GM23338 (cell line): ENCODE measurements around the gene OPTC. TPM values are rescaled to one million over a fixed set of nuclear protein-coding genes. Genes with fewer than 3 reads are reported as not detected.

Experiments
- ATAC-seq: fragments of 200-7000 bp; cut with Tn5 transposase; 3 replicates; pipeline ENCODE4 v1.9.1; 2020
- DNase-seq: peaks from one replicate; pipeline ENCODE4 v3.0.0-alpha.2; 2015; ENCODE audit warnings: low spot score
- H2AFZ ChIP-seq: fragments of 200-600 bp; sonication (generic); 2 replicates; pipeline ENCODE4 v1.8.0; 2016; ENCODE audit warnings: antibody characterized with exemption, mild to moderate bottlenecking, moderate library complexity
- H3F3A ChIP-seq: fragments of 200-600 bp; sonication (generic); replicated peaks from 2 replicates; pipeline ENCODE4 v1.8.0; 2017; ENCODE audit warnings: antibody characterized with exemption, mixed run types, low read depth
- H3K27ac ChIP-seq: fragments of 200-600 bp; sonication (generic); 2 replicates; pipeline ENCODE4 v1.6.1; 2016; ENCODE audit warnings: low read depth
- H3K27me3 ChIP-seq: fragments of 200-600 bp; sonication (generic); 2 replicates; pipeline ENCODE4 v1.8.0; 2016; ENCODE audit warnings: mild to moderate bottlenecking, mixed run types, moderate library complexity; ENCODE audit not compliant: insufficient read depth
- H3K36me3 ChIP-seq: fragments of 200-600 bp; sonication (generic); 2 replicates; pipeline ENCODE4 v1.8.0; 2016; ENCODE audit warnings: mild to moderate bottlenecking; ENCODE audit not compliant: insufficient read depth
- H3K4me1 ChIP-seq: fragments of 200-600 bp; sonication (generic); 2 replicates; pipeline ENCODE4 v1.8.0; 2016; ENCODE audit warnings: mild to moderate bottlenecking, moderate library complexity; ENCODE audit not compliant: insufficient read depth
- H3K4me2 ChIP-seq: fragments of 200-600 bp; sonication (generic); 2 replicates; pipeline ENCODE4 v1.7.1; 2017; ENCODE audit warnings: mixed run types
- H3K4me3 ChIP-seq: fragments of 200-600 bp; sonication (generic); 2 replicates; pipeline ENCODE4 v1.6.1; 2016; ENCODE audit warnings: mixed run types
- H3K79me2 ChIP-seq: fragments of 200-600 bp; sonication (generic); replicated peaks from 2 replicates; pipeline ENCODE4 v1.8.0; 2017; ENCODE audit warnings: mild to moderate bottlenecking; ENCODE audit not compliant: insufficient read depth
- H3K9me2 ChIP-seq: fragments of 200-600 bp; sonication (generic); 2 replicates; pipeline ENCODE4 v1.8.0; 2017; ENCODE audit not compliant: insufficient read depth
- H4K20me1 ChIP-seq: fragments of 200-600 bp; sonication (generic); replicated peaks from 2 replicates; pipeline ENCODE4 v1.8.0; 2017; ENCODE audit warnings: mild to moderate bottlenecking; ENCODE audit not compliant: insufficient read depth
- H3K27ac Mint-ChIP-seq: 2 replicates; pipeline ENCODE4 v1.8.0; 2020; ENCODE audit warnings: inconsistent platforms, mild to moderate bottlenecking, moderate library complexity, mixed read lengths
- H3K27me3 Mint-ChIP-seq: 3 replicates; pipeline ENCODE4 v1.8.0; 2022; ENCODE audit warnings: low read depth, mild to moderate bottlenecking, moderate library complexity, mixed read lengths, inconsistent platforms; ENCODE audit not compliant: insufficient read depth, poor library complexity
- H3K36me3 Mint-ChIP-seq: 3 replicates; pipeline ENCODE4 v1.8.0; 2021; ENCODE audit warnings: low read depth, mild to moderate bottlenecking, inconsistent platforms, moderate library complexity, mixed read lengths
- H3K4me1 Mint-ChIP-seq: 3 replicates; pipeline ENCODE4 v1.8.0; 2020; ENCODE audit warnings: mild to moderate bottlenecking, inconsistent platforms, mixed read lengths
- H3K4me3 Mint-ChIP-seq: 3 replicates; pipeline ENCODE4 v1.8.0; 2021; ENCODE audit warnings: moderate library complexity, mild to moderate bottlenecking, inconsistent platforms, mixed read lengths
- H3K9me3 Mint-ChIP-seq: 3 replicates; pipeline ENCODE4 v1.8.0; 2020; ENCODE audit warnings: moderate library complexity, mild to moderate bottlenecking, inconsistent platforms, mixed read lengths
- CREB1 ChIP-seq: fragments of 250-450 bp; sonication (Bioruptor Pico); IDR thresholded peaks from 2 replicates; pipeline ENCODE4 v1.5.0; 2020; ENCODE audit warnings: low read depth, mild to moderate bottlenecking, moderate library complexity
- ETS1 ChIP-seq: IDR thresholded peaks from 2 replicates; pipeline ENCODE4 v1.6.1; 2016; ENCODE audit warnings: antibody characterized with exemption
- EZH2 ChIP-seq: fragments of 200-600 bp; sonication (generic); IDR thresholded peaks from one replicate; pipeline ENCODE4 v1.8.0; 2017; ENCODE audit warnings: antibody characterized with exemption, mild to moderate bottlenecking, low read depth; ENCODE audit not compliant: unreplicated experiment
- EZH2phosphoT487 ChIP-seq: fragments of 200-600 bp; sonication (generic); IDR thresholded peaks from one replicate; pipeline ENCODE4 v1.8.1; 2018; ENCODE audit warnings: antibody characterized with exemption; ENCODE audit not compliant: unreplicated experiment
- JUNB ChIP-seq: IDR thresholded peaks from one replicate; pipeline ENCODE4 v1.6.1; 2016; ENCODE audit warnings: antibody characterized with exemption; ENCODE audit not compliant: unreplicated experiment
- NANOG ChIP-seq: IDR thresholded peaks from 2 replicates; pipeline ENCODE4 v1.6.1; 2016; ENCODE audit warnings: antibody characterized with exemption, borderline replicate concordance
- POLR2AphosphoS5 ChIP-seq: IDR thresholded peaks from 2 replicates; pipeline ENCODE4 v1.6.1; 2016; ENCODE audit warnings: antibody characterized with exemption, low read depth
- ZNF114 ChIP-seq: fragments of 250-450 bp; sonication (Bioruptor Pico); IDR thresholded peaks from 2 replicates; pipeline ENCODE4 v1.5.0; 2020; ENCODE audit warnings: mild to moderate bottlenecking, moderate library complexity
- ZNF331 ChIP-seq: fragments of 250-450 bp; sonication (Bioruptor Pico); IDR thresholded peaks from 2 replicates; pipeline ENCODE4 v1.5.0; 2020; ENCODE audit warnings: low read depth, mild to moderate bottlenecking, moderate library complexity
- ZNF462 ChIP-seq: fragments of 250-450 bp; sonication (Bioruptor Pico); IDR thresholded peaks from 2 replicates; pipeline ENCODE4 v1.5.0; 2020; ENCODE audit warnings: mild to moderate bottlenecking, moderate library complexity
- polyA plus RNA-seq: library from polyadenylated mRNA; unstranded; fragments of >200 nt; fragmentation: Nextera tagmentation; extraction: Ambion mirVana; gene quantifications from 2 replicates; pipeline ENCODE4 v1.2.1, GENCODE V29; 2016
- total RNA-seq: library from RNA; depleted of rRNA; stranded (reverse); fragments of >200 nt; shearing (Covaris generic); gene quantifications from 2 replicates; pipeline ENCODE4 v1.2.3, GENCODE V29; 2014
- TF ChIP-seq, protein P1 (sequence below): IDR thresholded peaks from one replicate; pipeline ENCODE4 v1.6.1; 2018; ENCODE audit warnings: antibody characterized with exemption; ENCODE audit not compliant: unreplicated experiment
- TF ChIP-seq, protein P2 (sequence below), 2 experiments: fragments of 200-600 bp in 1 of 2; sonication (generic) in 1 of 2; conservative IDR thresholded peaks; 2 replicates each; pipeline versions ENCODE4 v1.5.1 to v1.6.1; 2016 to 2017; ENCODE audit warnings: antibody characterized with exemption in 2 of 2, low read depth in 2 of 2, mild to moderate bottlenecking in 2 of 2, moderate library complexity in 1 of 2

Gene OPTC
- total and polyA plus RNA-seq, 2 experiments from 2014 or later: 0.50 to 1.0 TPM

DNA sequence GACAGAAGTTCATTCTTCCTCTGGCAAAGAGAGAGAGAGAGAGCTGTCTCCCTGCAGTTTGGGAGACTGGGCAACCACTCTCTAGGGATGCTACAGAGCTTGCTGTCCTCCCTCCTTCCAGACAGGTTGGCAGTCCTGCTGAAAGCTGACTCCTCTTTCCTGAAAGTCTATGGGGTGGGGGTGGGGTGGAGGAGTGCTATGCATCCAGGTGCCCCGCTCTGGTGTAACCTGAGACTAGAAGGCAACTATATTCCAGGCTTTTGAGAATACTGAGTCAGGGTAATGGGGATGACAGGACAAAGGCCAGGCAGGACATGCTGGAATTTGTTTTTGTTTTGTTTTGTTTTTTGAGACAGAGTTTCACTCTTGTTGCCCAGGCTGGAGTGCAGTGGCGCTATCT lies 55.4 kb downstream of the OPTC start (continued):
- TF ChIP-seq ZNF331 (CRISPR knock-in tag): no peak
- no peak for TF ChIP-seq JUNB
- no peak for TF ChIP-seq EZH2

DNA sequence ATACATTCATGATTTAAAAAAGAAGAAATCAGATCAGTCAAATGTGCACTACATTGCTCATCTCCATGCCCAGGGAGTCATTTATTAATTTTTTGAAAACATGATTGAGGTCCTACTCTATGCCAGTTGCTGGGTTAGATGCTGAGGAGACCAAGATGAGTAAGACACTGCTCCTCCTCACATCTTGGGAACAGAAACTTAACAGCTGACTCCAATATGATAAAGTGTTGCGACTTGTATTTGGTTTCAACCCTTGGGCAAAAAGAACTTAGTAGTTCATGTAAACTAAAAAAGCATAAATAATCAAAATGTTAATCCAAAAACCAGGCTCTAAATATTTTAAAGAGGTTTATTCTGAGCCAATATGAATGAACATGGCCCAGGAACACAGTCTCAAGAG lies 56.9 kb downstream of the OPTC start:
- Histone ChIP-seq H4K20me1 (no peaks in the 10 kb centered on the region), H3K4me2 (no peak overlapping the region), H3K4me3 (no peak overlapping the region), H3K36me3 (no peaks in the 10 kb centered on the region), H2AFZ (no peak overlapping the region), H3K27me3 (no peaks in the 10 kb centered on the region), H3K4me1 (peaks cover 46% of the 10 kb centered on the region), H3F3A (no peaks in the 10 kb centered on the region), H3K9me2 (no peaks in the 10 kb centered on the region), H3K79me2 (no peaks in the 10 kb centered on the region), H3K27ac (no peak overlapping the region)
- Mint-ChIP-seq H3K27me3 (peaks cover 1% of the 10 kb centered on the region), H3K9me3 (no peaks in the 10 kb centered on the region), H3K4me3 (no peak overlapping the region), H3K4me1 (peaks cover 41% of the 10 kb centered on the region), H3K36me3 (no peaks in the 10 kb centered on the region), H3K27ac (no peak overlapping the region)
- TF ChIP-seq NANOG (no peak), ZNF462 (no peak), CREB1 (CRISPR knock-in tag) (no peak), ZNF114 (no peak), ETS1 (no peak), EZH2phosphoT487 (no peak), EZH2 (no peak), JUNB (no peak), POLR2AphosphoS5 (no peak), ZNF331 (CRISPR knock-in tag) (no peak)
- TF ChIP-seq, protein P1, sequence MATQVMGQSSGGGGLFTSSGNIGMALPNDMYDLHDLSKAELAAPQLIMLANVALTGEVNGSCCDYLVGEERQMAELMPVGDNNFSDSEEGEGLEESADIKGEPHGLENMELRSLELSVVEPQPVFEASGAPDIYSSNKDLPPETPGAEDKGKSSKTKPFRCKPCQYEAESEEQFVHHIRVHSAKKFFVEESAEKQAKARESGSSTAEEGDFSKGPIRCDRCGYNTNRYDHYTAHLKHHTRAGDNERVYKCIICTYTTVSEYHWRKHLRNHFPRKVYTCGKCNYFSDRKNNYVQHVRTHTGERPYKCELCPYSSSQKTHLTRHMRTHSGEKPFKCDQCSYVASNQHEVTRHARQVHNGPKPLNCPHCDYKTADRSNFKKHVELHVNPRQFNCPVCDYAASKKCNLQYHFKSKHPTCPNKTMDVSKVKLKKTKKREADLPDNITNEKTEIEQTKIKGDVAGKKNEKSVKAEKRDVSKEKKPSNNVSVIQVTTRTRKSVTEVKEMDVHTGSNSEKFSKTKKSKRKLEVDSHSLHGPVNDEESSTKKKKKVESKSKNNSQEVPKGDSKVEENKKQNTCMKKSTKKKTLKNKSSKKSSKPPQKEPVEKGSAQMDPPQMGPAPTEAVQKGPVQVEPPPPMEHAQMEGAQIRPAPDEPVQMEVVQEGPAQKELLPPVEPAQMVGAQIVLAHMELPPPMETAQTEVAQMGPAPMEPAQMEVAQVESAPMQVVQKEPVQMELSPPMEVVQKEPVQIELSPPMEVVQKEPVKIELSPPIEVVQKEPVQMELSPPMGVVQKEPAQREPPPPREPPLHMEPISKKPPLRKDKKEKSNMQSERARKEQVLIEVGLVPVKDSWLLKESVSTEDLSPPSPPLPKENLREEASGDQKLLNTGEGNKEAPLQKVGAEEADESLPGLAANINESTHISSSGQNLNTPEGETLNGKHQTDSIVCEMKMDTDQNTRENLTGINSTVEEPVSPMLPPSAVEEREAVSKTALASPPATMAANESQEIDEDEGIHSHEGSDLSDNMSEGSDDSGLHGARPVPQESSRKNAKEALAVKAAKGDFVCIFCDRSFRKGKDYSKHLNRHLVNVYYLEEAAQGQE: no peak
- TF ChIP-seq, protein P2, sequence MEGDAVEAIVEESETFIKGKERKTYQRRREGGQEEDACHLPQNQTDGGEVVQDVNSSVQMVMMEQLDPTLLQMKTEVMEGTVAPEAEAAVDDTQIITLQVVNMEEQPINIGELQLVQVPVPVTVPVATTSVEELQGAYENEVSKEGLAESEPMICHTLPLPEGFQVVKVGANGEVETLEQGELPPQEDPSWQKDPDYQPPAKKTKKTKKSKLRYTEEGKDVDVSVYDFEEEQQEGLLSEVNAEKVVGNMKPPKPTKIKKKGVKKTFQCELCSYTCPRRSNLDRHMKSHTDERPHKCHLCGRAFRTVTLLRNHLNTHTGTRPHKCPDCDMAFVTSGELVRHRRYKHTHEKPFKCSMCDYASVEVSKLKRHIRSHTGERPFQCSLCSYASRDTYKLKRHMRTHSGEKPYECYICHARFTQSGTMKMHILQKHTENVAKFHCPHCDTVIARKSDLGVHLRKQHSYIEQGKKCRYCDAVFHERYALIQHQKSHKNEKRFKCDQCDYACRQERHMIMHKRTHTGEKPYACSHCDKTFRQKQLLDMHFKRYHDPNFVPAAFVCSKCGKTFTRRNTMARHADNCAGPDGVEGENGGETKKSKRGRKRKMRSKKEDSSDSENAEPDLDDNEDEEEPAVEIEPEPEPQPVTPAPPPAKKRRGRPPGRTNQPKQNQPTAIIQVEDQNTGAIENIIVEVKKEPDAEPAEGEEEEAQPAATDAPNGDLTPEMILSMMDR (conservative IDR thresholded peaks at IDR 0.05; ENCODE audit: low read depth in 2 of 2): no peak
- no peak for ATAC-seq
- no peak for DNase-seq
